NCI-H2196 treated with DMSO at 0.1 percent for 48 hours (cell line): ENCODE data around the gene CDHR3.
"Not testable (repeated sequence)": the region's sequence is repeated elsewhere in the genome, so short reads cannot be mapped to it uniquely, and the experiment has no call there.

Experiments used
- DNase-seq: peaks from one replicate; lab custom pipeline; 2025; ENCODE audit not compliant: unreplicated experiment; lab: John Stamatoyannopoulos, UW

CDHR3 gene

DNA sequence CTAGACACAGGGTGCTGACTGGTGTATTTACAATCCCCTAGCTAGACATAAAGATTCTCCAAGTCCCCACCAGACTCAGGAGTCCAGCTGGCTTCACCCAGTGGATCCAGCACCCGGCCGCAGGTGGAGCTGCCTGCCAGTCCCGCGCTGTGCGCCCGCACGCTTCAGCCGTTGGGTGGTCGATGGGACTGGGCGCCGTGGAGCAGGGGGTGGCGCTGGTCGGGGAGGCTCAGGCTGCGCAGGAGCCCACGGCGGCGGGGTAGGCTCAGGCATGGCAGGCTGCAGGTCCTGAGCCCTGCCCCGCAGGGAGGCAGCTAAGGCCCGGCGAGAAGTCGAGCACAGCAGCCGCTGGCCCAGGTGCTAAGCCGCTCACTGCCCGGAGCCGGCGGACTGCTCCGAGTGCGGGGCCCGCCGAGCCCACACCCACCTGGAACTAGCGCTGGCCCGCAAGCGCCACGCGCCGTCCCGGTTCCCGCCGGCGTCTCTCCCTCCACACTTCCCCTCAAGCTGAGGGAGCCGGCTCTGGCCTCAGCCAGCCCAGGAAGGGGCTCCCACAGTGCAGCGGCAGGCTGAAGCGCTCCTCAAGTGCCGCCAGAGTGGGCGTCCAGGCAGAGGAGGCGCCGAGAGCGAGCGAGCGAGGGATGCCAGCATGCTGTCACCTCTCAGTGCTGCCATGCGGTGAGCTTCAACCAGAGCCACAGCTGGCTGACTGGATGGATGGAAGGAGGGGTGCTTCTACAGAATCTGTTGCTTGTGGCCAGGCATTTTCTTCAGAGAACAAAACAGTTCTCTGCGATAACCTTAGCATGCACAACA is 7.2 kb upstream of the CDHR3 start:
- not testable (repeated sequence) for DNase-seq

GRCh38 chr7:105958012-105958411 is 5.1 kb upstream of the CDHR3 start:
- no peak for DNase-seq

DNA sequence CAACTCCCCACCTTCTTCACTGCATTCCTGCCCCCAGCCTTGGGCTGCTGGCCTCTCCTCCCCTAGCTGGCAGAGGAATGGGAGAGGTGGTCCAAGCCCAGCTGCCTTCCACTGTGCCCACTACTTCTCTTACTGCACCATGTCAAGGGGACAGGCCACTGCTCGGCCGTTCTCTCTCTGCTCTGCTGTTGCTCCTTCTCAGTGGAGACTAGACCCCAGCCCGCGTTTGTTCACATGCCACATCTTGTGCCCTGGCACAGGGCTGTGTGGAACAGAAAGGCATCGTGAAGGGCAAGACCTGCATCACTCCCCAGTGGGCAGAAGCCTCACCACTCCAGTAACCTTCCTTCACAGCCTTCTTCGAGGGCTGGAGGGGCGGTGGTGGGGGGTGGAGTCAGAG is 711 bp upstream of the CDHR3 start:
- no peak for DNase-seq

- no peak for DNase-seq
These were observed 8.8 kb downstream of the CDHR3 start for GRCh38 chr7:105971845-105972244.

DNA sequence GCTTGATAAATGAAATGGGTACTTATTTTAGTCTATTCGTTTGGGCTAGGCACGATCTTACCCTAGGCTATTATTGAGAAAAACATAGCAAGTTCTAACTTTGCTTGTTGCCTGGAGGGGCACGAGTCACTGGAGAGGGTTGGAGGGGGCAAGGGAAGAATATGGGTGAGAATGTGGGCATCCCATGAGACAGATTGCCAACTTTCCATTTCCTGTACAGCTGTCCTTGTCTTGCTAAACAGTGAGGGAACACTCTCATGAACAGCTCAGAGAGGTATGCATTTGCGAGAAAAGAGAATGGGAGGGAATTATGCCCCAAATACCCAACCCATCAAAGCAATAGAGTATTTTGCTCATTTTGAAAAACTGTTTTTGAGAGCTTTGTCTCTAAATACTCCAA is 9.2 kb downstream of the CDHR3 start:
- DNase-seq: no peak

DNA sequence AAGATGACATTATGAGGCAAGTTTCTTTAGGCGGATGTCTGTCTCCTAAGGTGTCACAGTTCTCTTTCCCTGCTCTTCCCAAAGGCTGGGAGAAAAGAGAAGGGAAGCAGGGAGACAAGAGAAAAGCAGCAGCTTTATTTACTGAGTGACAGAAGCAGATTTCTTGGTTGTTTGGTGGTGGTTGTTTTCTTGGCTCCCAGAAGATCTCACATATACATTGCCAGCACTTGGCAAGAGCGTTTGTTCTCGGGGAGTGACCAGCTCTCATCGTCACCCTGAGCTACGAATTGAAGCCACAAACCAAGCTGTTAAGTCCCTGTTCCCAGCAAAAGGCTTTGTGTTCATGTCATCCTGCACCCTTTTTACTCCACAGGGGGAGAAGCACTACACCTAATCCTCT is 11.4 kb downstream of the CDHR3 start:
- no peak for DNase-seq

DNA sequence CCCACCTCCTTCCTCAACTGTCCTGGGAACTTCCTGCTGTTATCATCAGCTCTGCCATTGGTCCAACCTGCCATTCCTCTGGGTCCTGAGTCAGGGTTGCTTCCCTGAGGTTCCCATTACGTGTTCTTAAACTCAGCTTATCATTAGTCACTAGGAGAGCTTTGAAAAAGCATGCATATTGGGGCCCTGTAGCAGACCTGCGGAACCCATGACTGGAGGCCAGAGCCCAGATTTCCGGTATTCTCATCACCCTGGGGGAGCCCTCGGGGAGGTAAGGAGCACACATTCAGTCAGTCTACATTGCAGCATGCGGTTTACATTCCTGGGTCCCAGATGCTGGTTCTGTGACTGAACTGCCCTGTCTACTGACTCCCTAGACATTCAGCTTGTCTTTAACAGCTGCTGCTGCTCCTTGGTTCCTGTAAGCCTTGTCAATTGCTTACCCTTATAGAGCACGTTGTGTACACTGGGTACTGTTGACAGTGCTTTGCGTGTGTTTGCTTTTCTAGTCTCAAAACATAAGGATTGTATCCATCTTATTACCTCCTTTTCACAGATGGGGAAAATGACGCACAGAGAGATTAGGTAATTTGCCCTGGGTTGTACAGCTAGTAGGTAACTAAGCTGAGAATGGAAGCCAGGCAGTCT is 12.8 kb downstream of the CDHR3 start:
- DNase-seq: no peak

DNA sequence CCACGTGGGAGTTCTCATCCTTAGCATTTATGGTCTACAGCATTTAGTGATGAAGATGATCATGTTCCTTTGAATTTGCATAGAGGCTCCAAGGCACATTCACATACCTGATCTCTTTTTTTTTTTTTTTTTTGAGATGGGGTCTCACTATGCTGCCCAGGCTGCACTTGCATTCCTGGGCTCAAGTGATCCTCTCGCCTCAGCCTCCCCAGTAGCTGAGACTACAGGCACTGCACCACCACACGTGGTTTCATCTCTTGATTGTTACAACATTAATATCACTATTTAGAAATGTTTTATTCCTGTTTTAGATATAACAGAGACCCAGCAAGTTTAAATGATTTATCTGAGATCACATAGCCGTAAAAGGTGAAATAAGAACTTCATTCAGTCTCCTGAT is 13.8 kb downstream of the CDHR3 start:
- DNase-seq: no peak

DNA sequence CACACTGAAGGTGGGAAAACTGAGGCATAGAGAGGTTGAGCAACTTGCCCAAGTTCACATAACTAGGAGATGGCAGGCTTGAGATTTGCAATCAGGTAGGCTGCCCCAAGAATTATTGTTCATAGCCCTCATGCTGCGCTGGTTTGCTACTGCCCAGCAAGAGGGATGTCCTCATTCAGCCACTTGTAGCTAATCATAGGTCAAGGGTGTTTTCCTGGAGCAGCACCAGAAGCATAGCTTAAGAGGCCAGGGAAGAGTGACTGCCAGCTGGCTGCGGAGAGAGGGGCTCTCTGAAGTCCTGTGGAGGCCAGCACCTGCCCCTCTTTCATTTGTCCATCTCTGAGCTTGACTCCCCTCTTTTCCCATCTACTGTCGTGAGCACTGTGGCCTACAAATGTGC is 15.0 kb downstream of the CDHR3 start:
- DNase-seq: peak; percentile 13

GRCh38 chr7:105978974-105979373 is 15.9 kb downstream of the CDHR3 start:
- no peak for DNase-seq

- DNase-seq: no peak
These were observed 16.3 kb downstream of the CDHR3 start for GRCh38 chr7:105979405-105979804.

- DNase-seq: no peak
These were observed 17.8 kb downstream of the CDHR3 start for GRCh38 chr7:105980645-105981396.

GRCh38 chr7:105982388-105982787 is 19.3 kb downstream of the CDHR3 start:
- no peak for DNase-seq

DNA sequence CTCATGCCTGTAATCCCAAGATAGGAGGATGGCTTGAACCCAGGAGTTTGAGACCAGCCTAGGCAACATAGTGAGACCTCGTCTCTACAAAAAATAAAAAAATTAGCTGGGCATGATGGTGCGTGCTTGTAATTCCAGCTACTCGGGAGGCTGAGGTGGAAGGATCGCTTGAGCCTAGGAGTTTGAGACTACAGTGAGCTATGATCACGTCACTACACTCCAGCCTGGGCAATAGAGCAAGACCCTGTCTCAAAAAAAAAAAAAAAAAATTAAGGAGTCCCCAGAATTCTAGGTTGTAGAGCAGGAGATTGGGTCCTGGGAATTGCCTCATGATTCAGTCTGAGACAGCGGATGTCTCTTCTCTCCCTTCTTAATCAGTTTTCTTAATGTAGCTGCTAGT is 21.7 kb downstream of the CDHR3 start:
- not testable (repeated sequence) for DNase-seq

DNA sequence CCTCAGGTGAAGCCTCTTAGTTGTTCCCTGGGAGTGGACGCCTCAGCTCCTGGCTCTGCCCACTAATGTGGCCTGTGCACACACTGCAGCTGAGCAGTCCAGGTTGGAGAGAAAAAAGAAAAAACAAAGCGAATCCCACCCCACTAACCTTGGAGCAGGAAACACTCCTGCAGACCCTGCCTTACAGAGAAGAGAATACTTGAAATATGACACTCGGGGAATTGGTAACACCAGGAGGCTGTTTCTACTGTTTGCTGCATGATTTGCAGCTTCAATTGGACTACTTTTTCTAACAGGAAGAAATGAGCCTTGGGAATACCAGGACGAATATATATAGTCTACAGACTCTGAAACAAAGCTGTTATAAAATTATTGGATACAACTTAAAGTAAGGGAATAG is 22.2 kb downstream of the CDHR3 start:
- no peak for DNase-seq

- DNase-seq: no peak
These were observed 22.7 kb downstream of the CDHR3 start for GRCh38 chr7:105985672-105986215.

DNA sequence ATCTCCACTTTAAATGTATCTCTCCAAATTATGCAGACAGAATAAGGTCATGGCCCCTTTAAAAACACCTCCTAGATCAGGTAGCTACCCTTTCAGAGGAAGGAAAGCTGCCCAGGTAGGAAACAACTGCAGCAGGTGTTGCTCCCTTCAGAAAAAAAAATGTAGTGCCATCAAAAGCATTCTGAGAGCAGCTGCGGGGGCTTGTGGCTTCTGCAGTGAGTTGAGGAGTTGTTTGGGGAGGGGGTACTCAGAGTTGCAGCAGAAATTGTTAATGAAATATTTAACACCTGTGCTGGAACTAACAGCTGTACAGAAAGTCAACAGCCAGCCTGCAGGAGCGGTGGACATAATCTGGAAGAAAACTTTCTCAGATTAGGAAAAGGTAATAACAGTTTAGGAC is 24.0 kb downstream of the CDHR3 start:
- DNase-seq: no peak

DNA sequence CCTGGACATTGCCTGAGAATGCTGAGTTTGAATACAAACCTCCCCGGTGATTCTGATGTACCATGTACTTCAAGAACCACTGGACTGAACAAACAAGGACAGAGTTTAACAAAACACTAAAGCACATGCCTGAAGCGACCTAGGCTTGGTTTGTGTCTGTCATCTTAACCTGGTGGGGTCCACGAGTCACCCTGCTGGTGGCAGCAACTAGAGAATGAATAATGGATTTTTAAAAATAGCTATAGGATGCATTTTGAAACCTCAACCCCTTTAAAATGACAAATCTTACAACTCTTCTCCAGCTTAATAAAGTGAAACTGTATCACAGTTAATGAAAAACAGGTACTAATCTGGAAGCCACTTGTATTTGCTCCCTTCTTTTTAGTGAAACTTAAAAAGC is 25.2 kb downstream of the CDHR3 start:
- DNase-seq: no peak

DNA sequence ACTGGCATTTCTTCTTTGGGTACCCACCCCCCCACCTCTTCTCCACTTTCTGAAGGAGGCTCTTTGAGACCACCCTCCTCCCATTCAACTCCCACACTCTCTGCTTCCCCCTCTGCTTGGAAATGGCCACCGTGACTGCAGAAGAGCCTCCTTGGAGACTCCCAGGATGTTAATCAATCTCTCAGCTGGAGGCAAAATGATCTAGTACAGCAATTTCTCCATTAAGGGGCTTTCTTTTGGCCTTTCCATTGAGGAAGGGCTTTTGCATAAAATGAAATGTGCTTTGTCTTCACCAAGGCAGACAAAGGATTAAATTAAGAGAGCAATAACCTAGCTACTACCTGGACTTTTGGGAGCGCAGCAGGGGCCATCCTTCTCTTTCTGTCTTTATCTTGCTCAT is 26.1 kb downstream of the CDHR3 start:
- no peak for DNase-seq

DNA sequence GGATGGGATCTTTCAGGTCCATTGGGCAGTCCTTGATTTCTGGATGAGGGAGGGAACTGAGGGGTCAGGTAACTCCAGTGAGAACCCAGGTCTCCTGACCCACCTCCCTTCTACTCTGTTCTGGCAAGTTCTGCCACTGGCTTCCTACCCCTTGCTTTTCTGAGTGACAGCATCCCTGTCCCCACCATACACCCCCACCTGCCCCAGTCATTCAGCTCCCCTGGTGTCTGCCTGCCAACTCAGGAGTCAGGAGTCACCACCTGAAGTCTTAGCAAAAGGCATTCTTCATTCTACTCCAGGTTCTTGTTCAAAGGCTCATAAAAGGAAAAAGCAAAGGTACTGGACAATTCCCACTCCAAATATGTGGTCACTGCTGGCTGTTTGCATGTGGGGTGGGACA is 26.6 kb downstream of the CDHR3 start:
- no peak for DNase-seq

GRCh38 chr7:105990141-105990540 is 27.1 kb downstream of the CDHR3 start:
- no peak for DNase-seq
